Measurements from ENCODE around the gene MAPKAP1.

Gene MAPKAP1

GRCh38 chr9:125428902-125429467, 278.0 kb downstream of the MAPKAP1 start:
- TF ChIP-seq POLR2AphosphoS5 (IDR thresholded peaks at IDR 0.05; ENCODE audit: low read depth, low read length) (no peak), SIN3A (IDR thresholded peaks at IDR 0.05; ENCODE audit: borderline replicate concordance, insufficient read depth, low read length) (no peak), FOXP2 (optimal IDR thresholded peaks at IDR 0.05; ENCODE audit: borderline replicate concordance, extremely low read depth, extremely low read length, insufficient read depth) (no peak), TAF1 (IDR thresholded peaks at IDR 0.05; ENCODE audit: borderline replicate concordance, insufficient read depth, low read length) (no peak), REST (IDR thresholded peaks at IDR 0.05; ENCODE audit: insufficient read depth in 1 of 2, low read depth in 2 of 2, low read length in 2 of 2) (no peak)

- TF ChIP-seq FOXP2 (optimal IDR thresholded peaks at IDR 0.05; ENCODE audit: borderline replicate concordance, extremely low read depth, extremely low read length, insufficient read depth) (no peak), SIN3A (IDR thresholded peaks at IDR 0.05; ENCODE audit: borderline replicate concordance, insufficient read depth, low read length) (no peak), POLR2AphosphoS5 (IDR thresholded peaks at IDR 0.05; ENCODE audit: low read depth, low read length) (no peak), REST (IDR thresholded peaks at IDR 0.05; ENCODE audit: insufficient read depth in 1 of 2, low read depth in 2 of 2, low read length in 2 of 2) (no peak), TAF1 (IDR thresholded peaks at IDR 0.05; ENCODE audit: borderline replicate concordance, insufficient read depth, low read length) (no peak)
Observed at GRCh38 chr9:125428060-125428901, 278.7 kb downstream of the MAPKAP1 start.

GRCh38 chr9:125427556-125427955, 279.5 kb downstream of the MAPKAP1 start:
- TF ChIP-seq FOXP2 (optimal IDR thresholded peaks at IDR 0.05; ENCODE audit: borderline replicate concordance, extremely low read depth, extremely low read length, insufficient read depth) (no peak), TAF1 (IDR thresholded peaks at IDR 0.05; ENCODE audit: borderline replicate concordance, insufficient read depth, low read length) (no peak), REST (IDR thresholded peaks at IDR 0.05; ENCODE audit: insufficient read depth in 1 of 2, low read depth in 2 of 2, low read length in 2 of 2) (no peak), SIN3A (IDR thresholded peaks at IDR 0.05; ENCODE audit: borderline replicate concordance, insufficient read depth, low read length) (no peak), POLR2AphosphoS5 (IDR thresholded peaks at IDR 0.05; ENCODE audit: low read depth, low read length) (no peak)

GRCh38 chr9:125426926-125427325, 280.1 kb downstream of the MAPKAP1 start:
- TF ChIP-seq REST (IDR thresholded peaks at IDR 0.05; ENCODE audit: insufficient read depth in 1 of 2, low read depth in 2 of 2, low read length in 2 of 2), result no peak
- no peak for TF ChIP-seq SIN3A (IDR thresholded peaks at IDR 0.05; ENCODE audit: borderline replicate concordance, insufficient read depth, low read length)
- TF ChIP-seq FOXP2 (optimal IDR thresholded peaks at IDR 0.05; ENCODE audit: borderline replicate concordance, extremely low read depth, extremely low read length, insufficient read depth), result no peak
- no peak for TF ChIP-seq TAF1 (IDR thresholded peaks at IDR 0.05; ENCODE audit: borderline replicate concordance, insufficient read depth, low read length)
- no peak for TF ChIP-seq POLR2AphosphoS5 (IDR thresholded peaks at IDR 0.05; ENCODE audit: low read depth, low read length)
